Endodermal cell (in vitro differentiated cells): Measurements from ENCODE around the gene AK9. TPM values are rescaled to one million over a fixed set of nuclear protein-coding genes. Genes with fewer than 3 reads are reported as not detected.

Experiments
- DNase-seq: peaks from one replicate; pipeline ENCODE4 v3.0.0-alpha.2; 2017
- H3K27ac ChIP-seq: 2 replicates; pipeline ENCODE4 v1.5.1; 2013; ENCODE audit warnings: mild to moderate bottlenecking, low read depth, low read length, moderate library complexity
- H3K27me3 ChIP-seq: 2 replicates; pipeline ENCODE4 v1.6.1; 2013; ENCODE audit warnings: mild to moderate bottlenecking, low read length, moderate library complexity; ENCODE audit not compliant: insufficient read depth, control insufficient read depth, poor library complexity, severe bottlenecking
- H3K36me3 ChIP-seq: 2 replicates; pipeline ENCODE4 v1.7.0; 2013; ENCODE audit warnings: mild to moderate bottlenecking, low read length, moderate library complexity; ENCODE audit not compliant: control insufficient read depth, insufficient read depth
- H3K4me1 ChIP-seq: one replicate; pipeline ENCODE4 v1.7.0; 2013; ENCODE audit warnings: low read length; ENCODE audit not compliant: control insufficient read depth, insufficient read depth
- H3K4me3 ChIP-seq: 2 replicates; pipeline ENCODE4 v1.5.1; 2013; ENCODE audit warnings: mild to moderate bottlenecking, low read length, moderate library complexity
- H3K9ac ChIP-seq: 2 replicates; pipeline ENCODE4 v1.6.1; 2013; ENCODE audit warnings: mild to moderate bottlenecking, low read length, moderate library complexity; ENCODE audit not compliant: poor library complexity, severe bottlenecking; ENCODE audit errors: extremely low read depth
- H3K9me3 ChIP-seq: 2 replicates; pipeline ENCODE4 v1.6.1; 2013; ENCODE audit warnings: mild to moderate bottlenecking, low read length, moderate library complexity; ENCODE audit not compliant: control insufficient read depth
- H3K27ac Mint-ChIP-seq: 2 replicates; pipeline ENCODE4 v1.8.0; 2020; ENCODE audit warnings: mixed read lengths
- H3K27me3 Mint-ChIP-seq: 2 replicates; pipeline ENCODE4 v1.8.0; 2021; ENCODE audit warnings: mild to moderate bottlenecking, mixed read lengths; ENCODE audit not compliant: insufficient read depth
- H3K36me3 Mint-ChIP-seq: 2 replicates; pipeline ENCODE4 v1.8.0; 2020; ENCODE audit warnings: low read depth, mixed read lengths
- H3K4me1 Mint-ChIP-seq: 2 replicates; pipeline ENCODE4 v1.8.0; 2020; ENCODE audit warnings: mixed read lengths
- H3K4me3 Mint-ChIP-seq: 2 replicates; pipeline ENCODE4 v1.8.0; 2020; ENCODE audit warnings: mild to moderate bottlenecking, moderate library complexity, mixed read lengths
- H3K9me3 Mint-ChIP-seq: 2 replicates; pipeline ENCODE4 v1.8.0; 2020; ENCODE audit warnings: mild to moderate bottlenecking, mixed read lengths
- WGBS, 2 experiments: methylation state at CpG; one replicate each; pipeline versions ENCODE4 v1.1.5 to v1.1.7; 2013; ENCODE audit warnings: missing lambda C conversion rate in 2 of 2, mixed read lengths in 1 of 2; ENCODE audit not compliant: insufficient coverage in 1 of 2, insufficient read length in 1 of 2; 5-methylcytosine and 5-hydroxymethylcytosine counted together
- total RNA-seq, 2 donors: library from RNA; stranded (reverse); fragmentation: NEBNext Ultra II Directional in 1 of 2; extraction: Animal tissue kit (Norgen Biotek cat#: 25700) in 1 of 2; gene quantifications; 2 replicates in 1 of 2; 3 replicates in 1 of 2; pipeline ENCODE4 v1.2.1, GENCODE V29; 2021
- TF ChIP-seq, protein P1 (sequence below): fragments of 200-600 bp; sonication (generic); conservative IDR thresholded peaks from 2 replicates; pipeline ENCODE4 v1.5.0; 2021; ENCODE audit warnings: antibody characterized with exemption, mild to moderate bottlenecking

AK9 gene
- total RNA-seq, 2 donors from 2014 or later: 1.8 to 2.7 TPM

DNA sequence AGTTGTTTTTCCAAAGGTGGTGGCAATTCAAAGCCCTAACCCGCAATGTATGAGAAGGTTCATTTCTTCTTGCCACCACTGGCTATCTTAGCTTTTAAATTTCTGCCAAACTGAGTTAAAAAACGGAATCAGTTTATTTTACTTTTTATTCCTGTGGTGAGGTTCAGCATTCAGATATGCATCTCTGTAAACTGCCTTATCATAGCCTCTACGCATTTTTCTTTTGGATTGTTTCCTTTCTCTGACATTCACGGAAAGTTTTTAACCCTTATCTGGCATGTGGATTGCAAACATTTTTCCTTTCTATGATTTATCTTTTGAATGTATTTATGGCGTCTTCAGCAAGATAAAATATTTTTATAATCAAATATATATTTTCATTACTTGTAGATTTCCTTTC lies 37.7 kb downstream of the AK9 start:
- Mint-ChIP-seq H3K36me3 (no peaks in the 10 kb centered on the region), H3K4me1 (no peaks in the 10 kb centered on the region), H3K27me3 (no peaks in the 10 kb centered on the region), H3K4me3 (no peak overlapping the region), H3K27ac (no peak overlapping the region), H3K9me3 (peaks cover 1% of the 10 kb centered on the region)
- Histone ChIP-seq H3K36me3 (no peaks in the 10 kb centered on the region), H3K27ac (no peak overlapping the region), H3K9me3 (no peaks in the 10 kb centered on the region), H3K9ac (no peak overlapping the region), H3K4me1 (no peaks in the 10 kb centered on the region), H3K27me3 (no peaks in the 10 kb centered on the region), H3K4me3 (no peak overlapping the region)
- DNase-seq: no peak
- WGBS, 2 experiments: 44 to 73% methylated on average over 2 to 4 of the region's 5 CpGs
- TF ChIP-seq, protein P1, sequence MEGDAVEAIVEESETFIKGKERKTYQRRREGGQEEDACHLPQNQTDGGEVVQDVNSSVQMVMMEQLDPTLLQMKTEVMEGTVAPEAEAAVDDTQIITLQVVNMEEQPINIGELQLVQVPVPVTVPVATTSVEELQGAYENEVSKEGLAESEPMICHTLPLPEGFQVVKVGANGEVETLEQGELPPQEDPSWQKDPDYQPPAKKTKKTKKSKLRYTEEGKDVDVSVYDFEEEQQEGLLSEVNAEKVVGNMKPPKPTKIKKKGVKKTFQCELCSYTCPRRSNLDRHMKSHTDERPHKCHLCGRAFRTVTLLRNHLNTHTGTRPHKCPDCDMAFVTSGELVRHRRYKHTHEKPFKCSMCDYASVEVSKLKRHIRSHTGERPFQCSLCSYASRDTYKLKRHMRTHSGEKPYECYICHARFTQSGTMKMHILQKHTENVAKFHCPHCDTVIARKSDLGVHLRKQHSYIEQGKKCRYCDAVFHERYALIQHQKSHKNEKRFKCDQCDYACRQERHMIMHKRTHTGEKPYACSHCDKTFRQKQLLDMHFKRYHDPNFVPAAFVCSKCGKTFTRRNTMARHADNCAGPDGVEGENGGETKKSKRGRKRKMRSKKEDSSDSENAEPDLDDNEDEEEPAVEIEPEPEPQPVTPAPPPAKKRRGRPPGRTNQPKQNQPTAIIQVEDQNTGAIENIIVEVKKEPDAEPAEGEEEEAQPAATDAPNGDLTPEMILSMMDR: no peak

DNA sequence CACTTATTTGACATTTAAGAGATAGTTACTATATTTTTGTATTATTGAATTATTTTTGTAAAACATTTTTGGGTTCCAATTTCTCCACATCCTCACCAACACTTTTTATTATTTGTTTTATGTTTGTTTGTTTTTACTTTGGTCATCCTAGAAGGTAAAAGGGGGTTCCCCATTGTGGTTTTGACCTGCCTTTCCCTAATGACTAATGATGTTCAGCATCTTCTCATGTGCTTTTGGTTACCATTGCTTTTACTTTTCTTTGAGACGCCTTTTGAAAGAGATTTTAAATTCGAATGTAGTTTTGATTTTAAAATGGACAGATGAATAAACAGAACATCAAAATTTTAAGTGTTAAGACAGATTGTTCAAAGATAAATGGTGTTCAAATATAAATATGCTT lies 46.9 kb downstream of the AK9 start:
- Histone ChIP-seq H3K27ac (no peak overlapping the region), H3K4me3 (no peak overlapping the region), H3K36me3 (no peaks in the 10 kb centered on the region), H3K4me1 (no peaks in the 10 kb centered on the region), H3K9ac (no peak overlapping the region), H3K27me3 (no peaks in the 10 kb centered on the region), H3K9me3 (peaks cover 12% of the 10 kb centered on the region)
- Mint-ChIP-seq H3K4me1 (no peaks in the 10 kb centered on the region), H3K9me3 (peaks cover 31% of the 10 kb centered on the region), H3K4me3 (no peak overlapping the region), H3K27ac (no peak overlapping the region), H3K36me3 (no peaks in the 10 kb centered on the region), H3K27me3 (peaks cover 9% of the 10 kb centered on the region)
- WGBS, 2 experiments: 83% methylated on average over 2 of the region's 2 CpGs; no CpG with 5 or more reads in 1 of the 2 experiments
- TF ChIP-seq, protein P1: no peak
- DNase-seq: no peak

DNA sequence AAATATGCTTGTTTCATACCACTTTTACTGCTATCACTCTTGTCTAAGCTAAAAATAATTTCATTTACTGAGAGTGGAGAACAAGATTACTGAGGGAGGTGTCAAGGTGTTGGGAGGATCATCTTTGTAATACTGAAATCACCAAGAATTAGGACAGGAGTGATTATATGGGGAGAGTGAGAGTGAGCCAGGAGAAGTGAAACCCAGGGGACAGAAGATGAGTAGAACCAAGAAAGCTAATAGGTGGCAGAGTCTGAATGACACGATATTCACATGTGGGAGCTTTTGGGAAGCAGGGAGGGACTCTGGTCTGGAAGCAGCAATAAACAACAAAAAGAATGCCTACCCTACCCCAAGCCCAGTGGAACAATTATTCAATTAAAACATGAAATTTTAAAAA lies 58.6 kb downstream of the AK9 start:
- no peak overlapping the region for H3K4me3 Mint-ChIP-seq
- TF ChIP-seq, protein P1: no peak
- Histone ChIP-seq H3K27ac (no peak overlapping the region), H3K27me3 (peaks cover 4% of the 10 kb centered on the region), H3K4me3 (no peak overlapping the region), H3K4me1 (no peaks in the 10 kb centered on the region), H3K9ac (no peak overlapping the region), H3K36me3 (no peaks in the 10 kb centered on the region), H3K9me3 (no peaks in the 10 kb centered on the region)
- no peaks in the 10 kb centered on the region for H3K9me3 Mint-ChIP-seq
- H3K27ac Mint-ChIP-seq: no peak overlapping the region
- no peak for DNase-seq
- H3K27me3 Mint-ChIP-seq: peaks cover 2% of the 10 kb centered on the region
- 80% methylated on average over 1 of the region's 1 CpG for WGBS, 2 experiments
- no peaks in the 10 kb centered on the region for H3K36me3 Mint-ChIP-seq
- no peaks in the 10 kb centered on the region for H3K4me1 Mint-ChIP-seq
